Activated CD8-positive, alpha-beta memory T cell treated with anti-CD3 and anti-CD28 coated beads for 1 hour (primary cell): ENCODE measurements around the gene FGF12.

Experiments
- DNase-seq, 2 donors: peaks; one replicate each; pipeline ENCODE4 v3.0.0-alpha.2; 2020; ENCODE audit warnings: low read depth in 1 of 2; ENCODE audit errors: extremely low read depth in 1 of 2

Gene FGF12

DNA sequence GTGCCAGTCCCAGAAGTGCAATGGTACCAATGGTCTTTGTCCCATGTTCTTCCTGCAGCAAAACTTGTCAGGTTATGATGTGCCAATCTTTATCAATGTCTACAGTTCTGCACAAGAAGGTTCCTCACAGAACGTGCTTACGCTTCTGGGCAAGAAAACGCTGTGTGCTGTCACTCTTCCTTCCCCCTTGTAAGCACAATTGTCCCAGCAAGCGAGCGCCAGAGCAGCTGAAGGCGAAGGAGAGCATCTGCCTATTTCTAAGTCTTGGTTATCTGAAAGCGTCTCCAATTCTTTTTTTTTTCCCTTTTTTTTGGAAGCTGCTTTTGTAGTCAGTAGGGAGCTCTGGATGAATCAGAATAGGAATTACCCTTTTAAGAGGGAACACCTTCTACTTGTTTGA, 514.4 kb downstream of the FGF12 start:
- DNase-seq, result no peak

DNA sequence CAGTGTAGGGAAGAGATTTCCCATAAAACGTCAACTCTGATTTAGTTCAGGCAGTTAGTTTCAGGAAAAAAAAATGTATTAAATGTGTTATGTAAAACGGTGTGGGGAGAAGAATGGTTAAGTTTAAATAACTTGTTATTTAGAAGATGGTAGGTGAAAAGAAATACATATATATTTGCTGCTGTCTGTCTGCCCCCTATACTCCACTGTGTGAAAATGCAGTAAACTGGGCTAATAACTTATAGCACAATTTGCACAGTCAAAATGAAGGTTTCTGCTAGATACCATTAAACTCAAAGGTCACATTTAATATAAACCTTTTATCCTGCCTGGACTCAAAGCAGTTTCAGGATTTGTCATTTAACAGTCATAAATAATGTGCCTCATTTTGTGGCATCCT, 515.0 kb downstream of the FGF12 start:
- DNase-seq, result no peak

DNA sequence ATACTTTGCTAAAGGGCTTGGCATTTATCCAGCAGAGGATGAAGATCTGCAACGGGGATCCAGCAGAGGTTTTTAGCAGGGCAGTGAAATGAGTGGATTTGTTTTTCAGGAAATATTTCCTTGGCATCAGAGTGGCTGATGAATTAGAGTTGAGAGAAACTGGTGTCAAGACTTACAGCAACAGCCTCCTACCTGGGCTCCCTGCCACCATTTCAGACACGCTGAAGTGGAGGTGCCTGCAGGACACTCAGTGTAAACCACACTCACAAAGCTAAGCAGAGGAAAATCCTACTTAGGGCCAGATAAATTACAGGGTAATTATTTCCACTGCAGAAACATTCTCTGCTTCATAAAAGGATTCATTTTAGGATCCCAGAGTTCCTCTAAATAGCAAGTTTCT, 519.7 kb downstream of the FGF12 start:
- DNase-seq, result no peak

DNA sequence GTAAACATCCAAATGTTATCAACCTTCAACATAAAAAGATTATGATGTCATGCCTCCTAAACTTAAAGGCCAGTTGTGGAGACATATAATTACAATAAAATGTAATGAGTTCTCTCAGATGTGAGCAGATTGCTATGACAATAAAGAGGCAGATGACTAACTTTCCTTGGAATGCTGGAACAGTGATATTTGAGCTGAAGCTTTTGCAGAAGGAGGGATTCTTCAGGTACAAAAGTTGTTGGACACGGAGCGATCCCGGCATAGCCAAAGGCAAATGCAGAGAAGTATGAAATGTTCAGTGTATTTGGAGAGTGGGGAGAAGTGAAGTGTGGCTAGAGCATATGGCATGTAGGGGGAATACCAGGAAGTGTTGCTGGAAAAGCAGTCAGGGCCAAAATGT, 520.1 kb downstream of the FGF12 start:
- DNase-seq, result no peak

DNA sequence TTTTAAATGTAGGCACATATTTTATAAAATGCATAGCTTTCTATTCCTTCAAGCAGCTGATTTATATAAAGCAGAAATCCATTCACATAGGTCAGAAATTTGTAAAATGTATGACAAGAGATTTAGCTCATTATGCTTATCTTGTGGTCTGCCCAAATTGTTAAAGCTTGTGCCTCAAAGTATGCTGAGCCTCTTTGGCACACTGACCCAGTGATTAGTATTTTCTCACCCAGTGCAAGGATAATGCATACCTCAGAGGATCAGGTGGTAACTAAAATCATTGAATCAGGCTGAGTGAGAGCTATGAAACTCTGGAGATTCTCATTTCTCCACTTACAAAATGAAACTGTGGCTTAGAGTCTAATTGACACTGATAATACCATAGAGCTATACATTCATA, 533.3 kb downstream of the FGF12 start:
- DNase-seq, result no peak

DNA sequence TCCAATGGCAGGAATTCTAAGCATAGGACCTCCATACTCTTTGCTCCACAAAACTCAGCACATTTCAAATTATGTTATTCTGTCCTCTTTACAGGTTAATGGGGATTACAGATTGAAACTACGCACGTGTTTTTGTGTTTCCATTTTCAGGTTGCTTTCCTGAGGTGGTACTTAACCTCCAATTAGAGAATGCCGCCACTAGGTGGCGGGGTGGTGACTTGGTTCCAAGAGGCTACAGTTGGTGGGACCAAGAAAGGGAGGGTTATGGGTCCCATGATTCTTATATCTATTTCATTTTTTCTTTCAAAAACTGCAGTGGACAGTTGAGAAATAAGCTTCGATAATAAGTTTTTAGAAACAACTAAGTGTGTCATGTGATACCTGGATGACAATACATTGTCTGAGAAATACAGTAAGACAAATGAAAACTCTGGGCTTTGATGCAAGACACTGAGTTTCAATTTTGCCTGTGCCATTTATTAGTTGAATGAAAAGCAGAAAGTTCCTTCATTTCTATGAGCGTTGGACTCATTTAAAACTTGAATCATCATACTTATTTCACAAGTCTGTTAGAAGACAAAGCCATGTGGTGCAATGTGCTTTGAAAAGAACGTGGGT, 539.0 kb downstream of the FGF12 start:
- DNase-seq, result no peak

DNA sequence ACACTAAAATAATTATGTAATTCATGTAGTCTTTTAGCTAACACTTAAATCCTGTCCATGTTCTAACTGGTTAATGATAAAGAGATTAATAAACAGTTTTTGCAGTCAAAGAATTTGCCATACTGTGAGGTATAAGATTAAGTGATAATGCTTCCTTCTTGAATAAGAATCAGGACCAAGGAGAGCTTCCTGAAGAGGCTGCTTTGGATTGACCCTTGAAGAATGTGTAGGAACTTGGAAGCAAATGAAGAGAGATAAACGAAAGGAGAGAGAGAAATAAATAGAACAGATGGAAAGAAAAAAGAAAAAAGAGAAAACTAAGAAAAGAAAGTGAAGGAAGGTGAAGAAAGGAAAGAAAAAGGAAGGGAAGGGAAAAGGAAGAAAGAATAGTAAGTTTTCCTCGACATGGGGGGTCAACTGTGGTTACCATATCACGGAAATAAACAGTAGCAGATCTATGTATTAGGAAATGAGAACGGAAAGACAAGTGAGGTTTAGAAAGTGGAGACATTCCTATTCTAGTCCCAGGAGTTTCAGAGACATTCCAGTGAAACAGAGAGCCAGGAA, 539.8 kb downstream of the FGF12 start:
- no peak for DNase-seq

DNA sequence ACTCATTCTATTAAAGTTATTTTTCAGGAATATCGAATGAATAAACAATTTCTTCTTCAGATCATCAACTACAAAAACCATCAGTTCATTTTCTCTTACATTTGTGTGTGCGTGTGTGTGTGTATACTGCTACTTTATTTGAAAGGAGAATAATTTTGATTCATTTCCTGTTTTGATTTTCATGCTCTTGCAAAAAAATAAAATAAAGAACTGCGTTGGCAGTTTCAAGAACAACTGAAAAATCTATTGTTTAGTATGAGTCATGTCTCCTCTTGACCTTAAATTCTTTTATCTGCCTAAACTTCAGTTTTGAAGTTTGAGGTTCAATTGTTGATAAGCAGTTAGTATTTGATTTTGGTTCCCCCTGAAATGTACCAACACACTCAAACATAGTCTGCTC, 540.8 kb downstream of the FGF12 start:
- DNase-seq, result no peak

DNA sequence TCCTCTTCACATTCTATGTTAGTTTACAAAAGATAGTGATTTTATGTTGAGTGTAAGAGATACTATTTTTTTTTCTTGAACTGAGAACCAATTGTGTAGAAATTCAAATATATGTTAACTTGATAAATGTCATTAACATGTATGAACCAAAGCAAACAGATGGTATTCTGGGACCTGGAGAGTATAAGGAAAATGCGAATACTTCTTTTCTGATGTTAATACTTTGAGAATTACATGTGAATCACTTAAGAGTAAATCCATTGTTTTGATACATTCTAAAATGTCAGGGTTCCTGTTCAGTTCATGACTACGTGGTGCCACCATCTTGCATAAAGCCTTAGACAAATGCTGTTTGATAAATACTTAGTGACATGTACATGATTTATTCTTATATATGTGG, 541.3 kb downstream of the FGF12 start:
- no peak for DNase-seq

DNA sequence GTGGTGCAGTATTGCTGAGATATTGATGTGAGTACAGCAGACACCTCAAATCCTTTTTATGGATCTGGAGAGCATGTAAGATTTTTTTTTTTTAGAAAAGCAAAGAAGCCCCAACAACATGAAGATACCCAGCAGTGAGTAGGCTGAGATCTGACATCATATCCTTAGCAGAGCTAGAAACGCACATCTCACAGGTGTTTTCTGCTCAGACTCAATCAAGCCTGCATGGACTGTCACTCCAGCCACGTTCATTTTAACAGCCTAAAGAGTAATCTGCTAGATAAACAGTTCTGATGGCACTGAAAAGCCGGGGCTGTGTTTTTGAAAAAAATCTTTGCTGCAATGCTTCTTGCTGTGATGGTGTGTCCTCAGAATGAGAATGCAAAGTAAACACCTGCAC, 544.2 kb downstream of the FGF12 start:
- DNase-seq, result no peak

DNA sequence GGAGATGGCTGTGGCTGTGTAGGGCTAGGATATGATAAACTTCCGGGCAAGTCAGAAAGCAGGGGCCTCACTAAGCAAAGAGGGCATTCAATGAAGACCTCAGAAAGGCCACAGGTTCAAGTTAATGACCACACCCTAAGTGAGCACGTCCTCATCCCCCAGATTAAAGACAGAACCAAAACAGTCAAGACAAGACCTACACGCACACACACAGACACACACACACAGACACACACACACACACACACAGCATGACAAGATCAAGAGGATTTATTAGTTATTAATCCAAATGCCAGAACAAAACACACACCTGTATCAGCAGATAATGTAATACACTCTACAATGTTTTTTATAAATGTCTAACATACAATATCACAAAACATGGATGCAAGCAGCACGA, 546.2 kb downstream of the FGF12 start:
- no peak for DNase-seq

DNA sequence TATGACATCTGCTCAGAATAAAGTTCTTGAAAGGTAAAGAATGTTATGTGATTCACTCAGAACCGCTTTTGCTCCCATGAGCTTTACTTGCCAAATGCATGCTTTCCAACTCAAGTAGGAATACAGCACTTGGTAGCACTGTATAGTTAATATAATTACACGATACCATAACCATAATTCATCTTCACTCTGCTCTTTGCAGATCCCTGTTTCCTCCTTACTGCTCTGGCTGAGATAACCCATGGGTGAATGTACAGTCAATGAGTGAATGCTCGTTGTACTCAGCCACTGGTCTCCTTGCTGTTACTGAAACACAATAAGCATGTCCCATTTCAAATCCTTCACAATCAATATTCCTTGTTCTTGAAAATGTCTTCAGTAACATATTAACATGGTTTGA, 550.0 kb downstream of the FGF12 start:
- no peak for DNase-seq

DNA sequence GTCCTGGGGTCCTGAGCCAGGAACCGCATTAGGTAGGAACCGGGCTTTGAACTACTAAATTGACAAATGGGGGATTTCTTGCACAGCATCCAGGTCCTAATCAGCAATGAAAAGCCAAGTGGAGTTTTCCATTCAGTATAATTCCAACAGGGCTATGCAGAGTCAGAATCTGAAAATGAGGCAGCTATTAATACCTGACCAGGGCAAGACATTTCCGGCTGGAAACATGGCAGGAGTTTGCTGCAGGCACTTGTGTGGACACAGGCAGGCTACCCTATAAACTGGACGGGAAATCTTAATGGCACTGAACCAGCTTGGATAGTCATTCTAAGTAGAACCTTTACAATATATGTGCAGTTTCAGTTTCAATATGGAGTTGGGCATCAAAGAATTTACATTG, 553.1 kb downstream of the FGF12 start:
- DNase-seq, result no peak

DNA sequence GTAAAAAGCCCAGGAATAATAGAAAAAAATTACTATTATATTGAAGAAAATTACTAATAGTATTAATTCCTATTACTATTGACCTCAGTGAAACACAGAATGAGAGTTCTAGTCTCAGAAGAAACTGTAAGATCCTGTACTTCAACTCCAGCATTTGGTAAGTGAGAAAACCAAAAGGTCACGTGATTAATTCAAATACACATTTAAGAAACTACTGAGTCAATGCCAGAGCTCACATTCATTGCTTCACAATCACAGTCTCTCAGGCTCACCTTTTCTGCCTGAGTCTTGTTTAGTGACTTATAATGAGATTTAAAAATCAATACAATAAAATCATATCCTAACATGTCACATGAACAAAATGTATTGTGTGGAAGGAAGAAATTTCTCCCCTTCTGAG, 556.1 kb downstream of the FGF12 start:
- no peak for DNase-seq

DNA sequence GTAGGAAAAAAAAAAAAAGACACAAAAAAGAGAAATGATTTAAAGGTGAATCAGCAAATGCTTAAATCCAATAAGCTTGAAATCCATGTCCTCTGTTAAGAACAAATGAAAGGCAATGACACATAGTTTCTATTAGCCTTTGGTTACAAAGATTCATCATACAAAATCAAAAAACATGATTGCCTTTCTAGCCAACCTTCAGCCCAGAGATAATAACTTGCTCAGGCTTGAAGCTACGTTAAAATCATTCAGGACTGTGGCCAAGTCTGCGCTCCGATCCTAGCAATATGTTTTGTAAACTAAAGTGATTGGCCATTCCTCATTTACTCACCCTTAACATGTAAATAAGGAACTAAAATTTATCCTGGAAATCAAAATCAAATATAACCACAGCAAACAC, 556.7 kb downstream of the FGF12 start:
- no peak for DNase-seq

DNA sequence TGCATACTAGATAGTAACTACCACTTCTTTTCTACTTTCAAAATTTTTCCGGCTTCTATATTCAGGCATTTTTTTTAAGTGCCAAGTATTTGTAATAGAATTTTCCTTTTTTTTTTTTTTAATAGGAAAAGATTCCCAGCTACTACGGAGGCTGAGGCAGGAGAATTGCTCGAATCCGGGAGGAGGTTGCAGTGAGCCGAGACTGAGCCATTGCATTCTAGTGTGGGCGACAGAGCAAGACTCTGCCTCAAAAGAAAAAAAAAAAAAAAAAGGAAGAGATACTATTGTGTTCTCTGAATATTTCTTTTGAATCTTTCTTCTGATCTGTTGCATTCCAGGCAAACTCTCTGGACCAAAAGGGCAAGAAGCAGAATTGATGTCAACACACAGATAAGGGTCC, 557.3 kb downstream of the FGF12 start:
- no peak for DNase-seq

DNA sequence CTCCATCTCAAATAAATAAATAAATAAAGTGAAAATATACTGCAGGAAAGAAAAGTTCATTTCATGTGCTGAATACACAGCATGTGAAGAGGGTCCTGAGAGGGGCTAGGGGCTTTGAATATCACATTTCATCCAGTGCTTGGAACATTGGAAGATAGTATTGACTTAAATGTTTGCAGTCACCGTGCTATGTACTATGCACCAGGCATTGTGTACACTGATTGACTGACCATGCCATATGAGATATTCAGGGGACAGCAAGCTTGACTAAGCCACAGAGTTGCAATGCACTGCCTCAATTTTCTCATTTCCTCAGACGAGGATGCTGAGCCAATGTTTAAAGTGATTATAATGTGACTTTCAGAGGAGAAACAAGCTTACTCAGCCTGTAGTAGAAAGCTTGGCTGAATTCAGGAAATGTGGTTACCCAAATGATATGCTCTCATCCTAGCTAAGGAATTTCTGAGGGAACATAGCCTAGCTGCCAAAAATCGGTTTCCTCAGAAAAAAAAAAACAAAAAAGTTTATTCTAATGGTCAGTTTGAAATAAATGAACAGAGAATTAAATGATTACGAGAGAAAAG, 557.9 kb downstream of the FGF12 start:
- no peak for DNase-seq

DNA sequence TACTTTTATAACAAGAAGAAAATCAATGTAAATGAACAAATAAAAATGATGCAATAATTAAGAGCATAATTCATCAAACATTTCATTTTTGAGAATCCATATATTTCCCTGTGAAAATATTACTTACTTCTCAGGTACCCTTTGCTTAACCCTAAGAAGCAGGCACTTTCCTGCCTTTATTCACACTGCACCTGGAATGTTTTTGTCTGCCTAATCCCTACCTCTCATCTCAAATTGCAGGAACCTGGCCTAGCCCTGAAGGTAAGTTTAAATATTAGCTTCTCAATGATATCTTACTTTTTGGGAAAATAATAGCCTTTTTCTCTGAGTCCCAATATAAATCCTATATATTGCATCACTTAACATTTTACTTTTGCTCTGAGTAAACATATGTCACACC, 559.1 kb downstream of the FGF12 start:
- no peak for DNase-seq

DNA sequence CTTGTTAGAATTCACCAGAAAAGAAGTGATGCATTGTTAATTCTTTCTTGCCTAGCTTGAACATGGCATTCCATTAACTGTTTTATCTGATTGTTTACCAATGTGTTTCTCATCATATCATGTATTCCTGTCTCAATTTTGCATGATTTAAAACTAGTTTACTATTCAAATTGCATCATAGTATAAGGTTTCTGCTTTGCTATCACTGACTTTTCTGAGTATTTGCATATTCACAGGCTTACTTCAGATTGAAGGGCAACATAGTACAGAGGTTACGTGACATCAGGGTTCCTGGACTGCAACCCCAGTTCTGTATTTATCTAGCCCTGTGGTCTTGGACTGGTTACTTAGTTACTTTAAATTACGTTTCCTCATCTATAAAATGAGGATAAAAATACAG, 561.8 kb downstream of the FGF12 start:
- no peak for DNase-seq

DNA sequence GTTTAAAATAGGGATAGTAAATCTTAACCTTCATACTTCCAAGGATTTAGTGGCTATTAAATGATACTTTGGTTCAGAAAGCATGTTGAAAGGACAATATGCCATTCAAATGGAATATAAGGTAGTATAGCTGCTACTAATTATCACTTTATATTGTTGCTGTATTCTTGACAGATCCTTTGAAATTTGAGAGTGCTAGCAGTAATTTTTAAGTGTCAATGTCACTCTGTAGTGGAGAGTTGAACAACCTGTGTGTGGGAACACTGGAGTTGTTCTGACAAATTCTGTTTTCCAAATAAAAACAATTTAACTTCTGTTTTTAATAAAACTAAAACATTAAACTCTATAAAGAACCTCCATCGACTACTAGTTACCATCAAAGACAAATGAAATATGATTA, 565.7 kb downstream of the FGF12 start:
- DNase-seq, result no peak

DNA sequence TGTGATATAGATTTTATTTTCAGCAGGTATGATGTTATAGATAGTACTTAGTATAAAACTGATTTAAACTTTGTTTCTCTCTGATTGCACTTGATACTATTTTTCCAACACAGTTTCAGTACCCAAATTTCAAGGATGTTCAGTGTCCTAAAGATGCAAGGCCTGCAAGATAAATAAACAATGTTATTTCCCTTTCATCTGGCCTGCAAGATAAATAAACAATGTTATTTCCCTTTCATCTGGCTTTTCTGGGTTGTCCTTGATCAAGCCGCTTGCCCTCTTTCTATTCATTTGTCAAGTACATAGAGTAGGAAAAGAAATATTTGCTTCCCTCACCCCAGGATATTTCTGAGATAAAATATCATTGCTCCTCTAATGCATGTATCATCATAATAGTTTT, 571.0 kb downstream of the FGF12 start:
- no peak for DNase-seq

DNA sequence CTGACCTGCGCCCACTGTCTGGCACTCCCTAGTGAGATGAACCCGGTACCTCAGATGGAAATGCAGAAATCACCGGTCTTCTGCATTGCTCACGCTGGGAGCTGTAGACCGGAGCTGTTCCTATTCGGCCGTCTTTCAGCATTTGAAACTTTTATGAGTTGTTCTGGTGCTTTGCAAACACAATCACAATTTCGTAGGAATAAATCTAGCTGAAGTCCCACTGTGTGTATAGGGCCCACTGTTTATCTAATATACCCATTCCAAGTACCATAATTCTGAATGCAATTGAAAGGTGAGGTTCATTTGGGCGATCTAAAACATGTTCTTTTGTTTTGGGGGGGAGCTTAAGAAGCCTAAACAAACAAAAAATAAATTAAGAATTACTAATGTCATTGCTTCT, 572.1 kb downstream of the FGF12 start:
- no peak for DNase-seq

DNA sequence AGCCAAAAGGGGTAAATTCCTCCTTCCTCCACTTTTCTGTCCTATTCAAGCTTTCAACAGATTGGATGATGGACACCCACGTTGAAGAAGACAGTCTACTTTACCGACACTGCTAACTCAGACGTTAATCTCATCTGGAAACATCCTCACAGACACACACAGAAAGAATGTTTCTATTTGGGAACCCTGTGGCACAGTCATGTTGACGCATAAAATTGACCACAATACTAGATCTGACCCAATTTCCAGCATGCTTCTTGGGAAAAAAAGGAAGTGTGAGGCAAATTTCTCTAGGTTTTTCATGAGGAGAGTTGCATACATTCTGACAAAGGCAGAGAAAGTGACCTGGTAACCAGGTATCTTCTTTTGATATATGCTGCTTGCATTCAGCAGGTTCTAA, 594.1 kb downstream of the FGF12 start:
- no peak for DNase-seq
